ENCODE data around the gene SERPINB10.

DNA sequence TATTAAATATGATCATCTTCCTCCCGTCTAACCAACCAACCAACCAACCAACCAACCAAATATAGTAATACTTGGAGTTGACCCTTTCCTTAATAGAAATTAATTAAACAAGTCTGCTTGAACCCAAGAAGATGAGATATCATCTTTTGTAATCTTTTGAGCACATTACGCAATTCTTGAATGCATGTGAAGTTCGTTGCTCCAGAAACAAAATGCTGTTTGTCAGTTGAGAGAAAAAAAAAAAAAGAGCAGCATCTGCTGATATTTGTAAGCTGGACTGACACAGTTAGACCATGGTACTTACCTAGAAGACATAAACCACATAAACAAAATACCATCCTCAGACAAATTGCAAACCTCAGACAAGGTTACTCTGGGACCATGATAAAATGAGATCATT lies 29.4 kb upstream of the SERPINB10 start:
- TF ChIP-seq BRF1 (IDR thresholded peaks at IDR 0.05; ENCODE audit: borderline replicate concordance, extremely low read depth, insufficient read length) = no peak
- TF ChIP-seq, protein P1, sequence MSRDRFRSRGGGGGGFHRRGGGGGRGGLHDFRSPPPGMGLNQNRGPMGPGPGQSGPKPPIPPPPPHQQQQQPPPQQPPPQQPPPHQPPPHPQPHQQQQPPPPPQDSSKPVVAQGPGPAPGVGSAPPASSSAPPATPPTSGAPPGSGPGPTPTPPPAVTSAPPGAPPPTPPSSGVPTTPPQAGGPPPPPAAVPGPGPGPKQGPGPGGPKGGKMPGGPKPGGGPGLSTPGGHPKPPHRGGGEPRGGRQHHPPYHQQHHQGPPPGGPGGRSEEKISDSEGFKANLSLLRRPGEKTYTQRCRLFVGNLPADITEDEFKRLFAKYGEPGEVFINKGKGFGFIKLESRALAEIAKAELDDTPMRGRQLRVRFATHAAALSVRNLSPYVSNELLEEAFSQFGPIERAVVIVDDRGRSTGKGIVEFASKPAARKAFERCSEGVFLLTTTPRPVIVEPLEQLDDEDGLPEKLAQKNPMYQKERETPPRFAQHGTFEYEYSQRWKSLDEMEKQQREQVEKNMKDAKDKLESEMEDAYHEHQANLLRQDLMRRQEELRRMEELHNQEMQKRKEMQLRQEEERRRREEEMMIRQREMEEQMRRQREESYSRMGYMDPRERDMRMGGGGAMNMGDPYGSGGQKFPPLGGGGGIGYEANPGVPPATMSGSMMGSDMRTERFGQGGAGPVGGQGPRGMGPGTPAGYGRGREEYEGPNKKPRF (IDR thresholded peaks at IDR 0.05; ENCODE audit: low read depth, low read length) = no peak
- TF ChIP-seq, protein P2, sequence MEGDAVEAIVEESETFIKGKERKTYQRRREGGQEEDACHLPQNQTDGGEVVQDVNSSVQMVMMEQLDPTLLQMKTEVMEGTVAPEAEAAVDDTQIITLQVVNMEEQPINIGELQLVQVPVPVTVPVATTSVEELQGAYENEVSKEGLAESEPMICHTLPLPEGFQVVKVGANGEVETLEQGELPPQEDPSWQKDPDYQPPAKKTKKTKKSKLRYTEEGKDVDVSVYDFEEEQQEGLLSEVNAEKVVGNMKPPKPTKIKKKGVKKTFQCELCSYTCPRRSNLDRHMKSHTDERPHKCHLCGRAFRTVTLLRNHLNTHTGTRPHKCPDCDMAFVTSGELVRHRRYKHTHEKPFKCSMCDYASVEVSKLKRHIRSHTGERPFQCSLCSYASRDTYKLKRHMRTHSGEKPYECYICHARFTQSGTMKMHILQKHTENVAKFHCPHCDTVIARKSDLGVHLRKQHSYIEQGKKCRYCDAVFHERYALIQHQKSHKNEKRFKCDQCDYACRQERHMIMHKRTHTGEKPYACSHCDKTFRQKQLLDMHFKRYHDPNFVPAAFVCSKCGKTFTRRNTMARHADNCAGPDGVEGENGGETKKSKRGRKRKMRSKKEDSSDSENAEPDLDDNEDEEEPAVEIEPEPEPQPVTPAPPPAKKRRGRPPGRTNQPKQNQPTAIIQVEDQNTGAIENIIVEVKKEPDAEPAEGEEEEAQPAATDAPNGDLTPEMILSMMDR (IDR thresholded peaks at IDR 0.05 in 2 of 3, conservative IDR thresholded peaks at IDR 0.05 in 1 of 3; ENCODE audit: insufficient read depth in 2 of 3, low read depth in 1 of 3, low read length in 3 of 3) = no peak
